WTC11 (cell line): ENCODE results near the gene ITSN1. TPM values are rescaled to one million over a fixed set of nuclear protein-coding genes. Genes with fewer than 3 reads are reported as not detected.

Experiments
- ATAC-seq: fragments of 200-7000 bp; cut with Tn5 transposase; 2 replicates; pipeline ENCODE4 v1.10.0; 2021; ENCODE audit warnings: mild to moderate bottlenecking, moderate library complexity
- CTCF ChIA-PET: fragments of 300-600 bp; sonication (Branson Sonifier 250); formaldehyde crosslinking; loops from one replicate; lab custom pipeline; 2021; ENCODE audit warnings: antibody characterized with exemption; lab: Charles Lee
- POLR2A ChIA-PET: fragments of 350-600 bp; sonication (Branson Sonifier 250); formaldehyde crosslinking; loops from one replicate; lab custom pipeline; 2021; ENCODE audit warnings: antibody characterized with exemption; lab: Charles Lee
- DNase-seq: peaks from one replicate; pipeline ENCODE4 v3.0.0; 2021; ENCODE audit warnings: low spot score
- H3K27ac Mint-ChIP-seq: 2 replicates; pipeline ENCODE4 v1.8.0; 2021; ENCODE audit warnings: mixed read lengths
- H3K27me3 Mint-ChIP-seq: 2 replicates; pipeline ENCODE4 v1.8.0; 2021; ENCODE audit warnings: low read depth, mild to moderate bottlenecking, moderate library complexity, mixed read lengths
- H3K36me3 Mint-ChIP-seq: 2 replicates; pipeline ENCODE4 v1.8.0; 2021; ENCODE audit warnings: mixed read lengths
- H3K4me1 Mint-ChIP-seq: 2 replicates; pipeline ENCODE4 v1.8.0; 2022; ENCODE audit warnings: mixed read lengths
- H3K4me3 Mint-ChIP-seq: 2 replicates; pipeline ENCODE4 v1.8.0; 2021; ENCODE audit warnings: mild to moderate bottlenecking, moderate library complexity, mixed read lengths
- H3K9me3 Mint-ChIP-seq: 2 replicates; pipeline ENCODE4 v1.8.0; 2021; ENCODE audit warnings: mixed read lengths
- CBFB ChIP-seq: sonication (generic); formaldehyde crosslinking; IDR thresholded peaks from 2 replicates; pipeline ENCODE4 v1.8.1; 2022; ENCODE audit warnings: mild to moderate bottlenecking, low read depth, missing genetic modification reagents
- CREM ChIP-seq: sonication (generic); formaldehyde crosslinking; IDR thresholded peaks from 2 replicates; pipeline ENCODE4 v1.8.1; 2022; ENCODE audit warnings: mild to moderate bottlenecking, missing genetic modification reagents, moderate library complexity
- EMX1 ChIP-seq: fragments of 250-450 bp; sonication (Bioruptor Pico); IDR thresholded peaks from 2 replicates; pipeline ENCODE4 v1.8.0; 2021; ENCODE audit warnings: mild to moderate bottlenecking
- FOXP1 ChIP-seq: sonication (generic); formaldehyde crosslinking; IDR thresholded peaks from 2 replicates; pipeline ENCODE4 v1.8.0; 2022; ENCODE audit warnings: missing genetic modification reagents, mild to moderate bottlenecking, moderate library complexity, borderline replicate concordance
- GABPB1 ChIP-seq: sonication (generic); formaldehyde crosslinking; IDR thresholded peaks from 2 replicates; pipeline ENCODE4 v1.8.1; 2023; ENCODE audit warnings: mild to moderate bottlenecking, missing genetic modification reagents
- KAT7 ChIP-seq: sonication (generic); formaldehyde crosslinking; IDR thresholded peaks from 2 replicates; pipeline ENCODE4 v1.8.1; 2023; ENCODE audit warnings: missing genetic modification reagents, mild to moderate bottlenecking, borderline replicate concordance
- MYBL2 ChIP-seq: sonication (generic); formaldehyde crosslinking; IDR thresholded peaks from 2 replicates; pipeline ENCODE4 v1.8.1; 2023; ENCODE audit warnings: mild to moderate bottlenecking, moderate library complexity, missing genetic modification reagents
- NFE2L1 ChIP-seq: sonication (generic); formaldehyde crosslinking; IDR thresholded peaks from 2 replicates; pipeline ENCODE4 v1.8.1; 2023; ENCODE audit warnings: missing genetic modification reagents
- NFYB ChIP-seq: sonication (generic); formaldehyde crosslinking; conservative IDR thresholded peaks from 2 replicates; pipeline ENCODE4 v1.8.0; 2022; ENCODE audit warnings: low read depth, missing genetic modification reagents
- RORB ChIP-seq: fragments of 250-450 bp; sonication (Bioruptor Pico); IDR thresholded peaks from 2 replicates; pipeline ENCODE4 v1.9.0; 2021; ENCODE audit warnings: mild to moderate bottlenecking
- SMAD4 ChIP-seq: sonication (generic); formaldehyde crosslinking; IDR thresholded peaks from 2 replicates; pipeline ENCODE4 v1.8.0; 2022; ENCODE audit warnings: mild to moderate bottlenecking, missing genetic modification reagents
- SP1 ChIP-seq: sonication (generic); formaldehyde crosslinking; conservative IDR thresholded peaks from 2 replicates; pipeline ENCODE4 v1.8.1; 2022; ENCODE audit warnings: missing genetic modification reagents
- TEAD1 ChIP-seq: sonication (generic); formaldehyde crosslinking; IDR thresholded peaks from 2 replicates; pipeline ENCODE4 v1.8.0; 2022; ENCODE audit warnings: mild to moderate bottlenecking, missing genetic modification reagents
- TP53 ChIP-seq: sonication (generic); formaldehyde crosslinking; IDR thresholded peaks from 2 replicates; pipeline ENCODE4 v1.8.1; 2023; ENCODE audit warnings: mild to moderate bottlenecking, missing genetic modification reagents
- ZNF121 ChIP-seq: sonication (generic); formaldehyde crosslinking; IDR thresholded peaks from 2 replicates; pipeline ENCODE4 v1.8.0; 2023; ENCODE audit warnings: missing genetic modification reagents
- ZNF138 ChIP-seq: sonication (generic); formaldehyde crosslinking; conservative IDR thresholded peaks from 2 replicates; pipeline ENCODE4 v1.8.1; 2022; ENCODE audit warnings: mild to moderate bottlenecking, moderate library complexity, missing genetic modification reagents
- ZNF219 ChIP-seq: sonication (generic); formaldehyde crosslinking; IDR thresholded peaks from 2 replicates; pipeline ENCODE4 v1.8.0; 2023; ENCODE audit warnings: missing genetic modification reagents, mild to moderate bottlenecking, borderline replicate concordance
- ZNF416 ChIP-seq: fragments of 250-450 bp; sonication (Bioruptor Pico); IDR thresholded peaks from 2 replicates; pipeline ENCODE4 v1.9.0; 2021; ENCODE audit warnings: mild to moderate bottlenecking, inconsistent platforms
- total RNA-seq: library from RNA; stranded (reverse); gene quantifications from 3 replicates; pipeline ENCODE4 v1.2.3, GENCODE V29; 2021
- TF ChIP-seq, protein P1 (sequence below): sonication (generic); formaldehyde crosslinking; IDR thresholded peaks from 2 replicates; pipeline ENCODE4 v1.8.0; 2022; ENCODE audit warnings: mild to moderate bottlenecking, missing genetic modification reagents
- TF ChIP-seq, protein P2 (sequence below): sonication (generic); formaldehyde crosslinking; IDR thresholded peaks from 2 replicates; pipeline ENCODE4 v1.8.1; 2022; ENCODE audit warnings: mild to moderate bottlenecking, moderate library complexity, missing genetic modification reagents
- TF ChIP-seq, protein P3 (sequence below): sonication (generic); formaldehyde crosslinking; IDR thresholded peaks from 2 replicates; pipeline ENCODE4 v1.8.1; 2023; ENCODE audit warnings: mild to moderate bottlenecking, moderate library complexity, missing genetic modification reagents
- TF ChIP-seq, protein P4 (sequence below): sonication (generic); formaldehyde crosslinking; IDR thresholded peaks from 2 replicates; pipeline ENCODE4 v1.8.0; 2022; ENCODE audit warnings: mild to moderate bottlenecking, missing genetic modification reagents

The ITSN1 gene
- total RNA-seq, 1 experiment from 2014 or later: 69.6 TPM

DNA sequence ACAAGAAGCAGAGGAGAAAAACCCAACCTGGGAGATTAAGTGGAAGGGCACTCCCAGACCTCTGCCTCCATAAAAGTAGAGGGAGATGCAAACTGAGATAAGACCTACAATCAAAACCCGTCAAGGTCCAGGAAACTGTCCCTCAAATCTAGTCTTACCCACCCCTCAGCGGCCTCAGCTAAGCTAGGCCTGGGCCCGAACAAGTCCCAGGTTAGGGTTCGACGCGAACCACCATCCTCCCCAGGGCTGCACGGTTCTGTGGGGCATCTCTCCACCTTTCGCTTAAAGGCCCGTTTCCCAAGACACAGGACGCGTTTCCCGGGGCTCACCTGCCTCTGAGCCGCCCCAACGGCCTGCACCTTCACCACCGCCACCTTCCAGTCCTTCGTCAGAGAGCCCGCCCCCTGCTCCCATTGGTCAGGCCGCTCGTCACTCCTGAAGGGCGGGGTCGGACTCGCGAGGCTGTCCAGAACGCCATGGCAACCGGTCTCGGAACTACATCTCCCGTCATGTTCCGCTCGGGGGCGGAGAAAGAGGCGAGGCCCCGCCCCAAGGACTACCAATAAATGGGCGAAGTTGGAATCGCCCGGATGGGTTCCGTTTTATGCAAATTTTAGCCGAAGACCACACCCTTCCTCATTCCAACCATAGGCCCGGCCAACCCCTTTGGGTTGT is 812 bp upstream of the ITSN1 start, which contains the start of gene CRYZL1:
TSS of gene CRYZL1 (minus strand) at position 390 of the 675 bp plus-strand sequence. CDS start 10,190 bp downstream, outside the sequence.
- DNase-seq: peak; percentile 100
- Mint-ChIP-seq H3K4me3 (peak within 1 kb of the TSS; percentile 95), H3K9me3 (0 out of 2 replicates have a peak, but pooled peaks cover 3% of the 10 kb centered on the region), H3K36me3 (peaks cover 3% of the 10 kb centered on the region; the same call in 1 of the 2 replicates), H3K4me1 (peaks cover 32% of the 10 kb centered on the region), H3K27me3 (no peaks in the 10 kb centered on the region), H3K27ac (peak within 1 kb of the TSS; percentile 100)
- ChIA-PET CTCF (no interaction called here), POLR2A (no interaction called here)
- no peak for TF ChIP-seq EMX1 (CRISPR knock-in tag)
- peak; percentile 66 for TF ChIP-seq GABPB1 (CRISPR knock-in tag)
- no peak for TF ChIP-seq CBFB (CRISPR knock-in tag)
- 0 out of 2 replicates have a peak, but pooled peaks have one; percentile 53 for TF ChIP-seq KAT7 (CRISPR knock-in tag)
- peak; percentile 43; the same call in 1 of the 2 replicates for TF ChIP-seq FOXP1 (CRISPR knock-in tag)
- TF ChIP-seq, protein P1, sequence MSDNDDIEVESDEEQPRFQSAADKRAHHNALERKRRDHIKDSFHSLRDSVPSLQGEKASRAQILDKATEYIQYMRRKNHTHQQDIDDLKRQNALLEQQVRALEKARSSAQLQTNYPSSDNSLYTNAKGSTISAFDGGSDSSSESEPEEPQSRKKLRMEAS (CRISPR knock-in tag): peak; percentile 53; the same call in 1 of the 2 replicates
- TF ChIP-seq, protein P2, sequence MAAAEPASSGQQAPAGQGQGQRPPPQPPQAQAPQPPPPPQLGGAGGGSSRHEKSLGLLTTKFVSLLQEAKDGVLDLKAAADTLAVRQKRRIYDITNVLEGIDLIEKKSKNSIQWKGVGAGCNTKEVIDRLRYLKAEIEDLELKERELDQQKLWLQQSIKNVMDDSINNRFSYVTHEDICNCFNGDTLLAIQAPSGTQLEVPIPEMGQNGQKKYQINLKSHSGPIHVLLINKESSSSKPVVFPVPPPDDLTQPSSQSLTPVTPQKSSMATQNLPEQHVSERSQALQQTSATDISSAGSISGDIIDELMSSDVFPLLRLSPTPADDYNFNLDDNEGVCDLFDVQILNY (CRISPR knock-in tag): peak; percentile 83
- TF ChIP-seq SMAD4 (CRISPR knock-in tag): no peak
- TF ChIP-seq ZNF219: 0 out of 2 replicates have a peak, but pooled peaks have one; percentile 53
- TF ChIP-seq, protein P3, sequence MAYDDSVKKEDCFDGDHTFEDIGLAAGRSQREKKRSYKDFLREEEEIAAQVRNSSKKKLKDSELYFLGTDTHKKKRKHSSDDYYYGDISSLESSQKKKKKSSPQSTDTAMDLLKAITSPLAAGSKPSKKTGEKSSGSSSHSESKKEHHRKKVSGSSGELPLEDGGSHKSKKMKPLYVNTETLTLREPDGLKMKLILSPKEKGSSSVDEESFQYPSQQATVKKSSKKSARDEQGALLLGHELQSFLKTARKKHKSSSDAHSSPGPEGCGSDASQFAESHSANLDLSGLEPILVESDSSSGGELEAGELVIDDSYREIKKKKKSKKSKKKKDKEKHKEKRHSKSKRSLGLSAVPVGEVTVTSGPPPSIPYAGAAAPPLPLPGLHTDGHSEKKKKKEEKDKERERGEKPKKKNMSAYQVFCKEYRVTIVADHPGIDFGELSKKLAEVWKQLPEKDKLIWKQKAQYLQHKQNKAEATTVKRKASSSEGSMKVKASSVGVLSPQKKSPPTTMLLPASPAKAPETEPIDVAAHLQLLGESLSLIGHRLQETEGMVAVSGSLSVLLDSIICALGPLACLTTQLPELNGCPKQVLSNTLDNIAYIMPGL (CRISPR knock-in tag): peak; percentile 63; the same call in 1 of the 2 replicates
- TF ChIP-seq NFYB (CRISPR knock-in tag): peak; percentile 94
- no peak for TF ChIP-seq ZNF138 (CRISPR knock-in tag)
- TF ChIP-seq ZNF416 (CRISPR knock-in tag): 0 out of 2 replicates have a peak, but pooled peaks have one; percentile 38
- peak; percentile 93 for TF ChIP-seq SP1 (CRISPR knock-in tag)
- TF ChIP-seq TEAD1: peak; percentile 28; the same call in 1 of the 2 replicates
- TF ChIP-seq RORB (CRISPR knock-in tag): no peak
- TF ChIP-seq ZNF121 (CRISPR knock-in tag): 0 out of 2 replicates have a peak, but pooled peaks have one; percentile 30
- TF ChIP-seq, protein P4, sequence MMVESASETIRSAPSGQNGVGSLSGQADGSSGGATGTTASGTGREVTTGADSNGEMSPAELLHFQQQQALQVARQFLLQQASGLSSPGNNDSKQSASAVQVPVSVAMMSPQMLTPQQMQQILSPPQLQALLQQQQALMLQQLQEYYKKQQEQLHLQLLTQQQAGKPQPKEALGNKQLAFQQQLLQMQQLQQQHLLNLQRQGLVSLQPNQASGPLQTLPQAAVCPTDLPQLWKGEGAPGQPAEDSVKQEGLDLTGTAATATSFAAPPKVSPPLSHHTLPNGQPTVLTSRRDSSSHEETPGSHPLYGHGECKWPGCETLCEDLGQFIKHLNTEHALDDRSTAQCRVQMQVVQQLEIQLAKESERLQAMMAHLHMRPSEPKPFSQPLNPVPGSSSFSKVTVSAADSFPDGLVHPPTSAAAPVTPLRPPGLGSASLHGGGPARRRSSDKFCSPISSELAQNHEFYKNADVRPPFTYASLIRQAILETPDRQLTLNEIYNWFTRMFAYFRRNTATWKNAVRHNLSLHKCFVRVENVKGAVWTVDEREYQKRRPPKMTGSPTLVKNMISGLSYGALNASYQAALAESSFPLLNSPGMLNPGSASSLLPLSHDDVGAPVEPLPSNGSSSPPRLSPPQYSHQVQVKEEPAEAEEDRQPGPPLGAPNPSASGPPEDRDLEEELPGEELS (CRISPR knock-in tag): peak; percentile 79; the same call in 1 of the 2 replicates
- no peak for TF ChIP-seq TP53 (CRISPR knock-in tag)
- TF ChIP-seq MYBL2 (CRISPR knock-in tag): no peak
- TF ChIP-seq NFE2L1 (CRISPR knock-in tag): no peak
- TF ChIP-seq CREM (CRISPR knock-in tag): peak; percentile 64; the same call in 1 of the 2 replicates
- ATAC-seq: peak; percentile 80
